Subcutaneous adipose tissue (tissue), 4 donors: ENCODE measurements around the gene TLE4. TPM values are rescaled to one million over a fixed set of nuclear protein-coding genes. Genes with fewer than 3 reads are reported as not detected.

ENCODE experiments used
- total RNA-seq, 4 donors: library from RNA; depleted of rRNA; stranded (reverse); fragments of >200 nt; gene quantifications; one replicate each; pipeline ENCODE4 v1.1.0, GENCODE V29; 2016
- TF ChIP-seq, protein P1 (sequence below): fragments of 450-650 bp; IDR thresholded peaks from one replicate; pipeline ENCODE4 v1.5.1; 2016; ENCODE audit warnings: low read depth, mild to moderate bottlenecking, control low read depth, antibody characterized with exemption, moderate library complexity

Gene TLE4
- total RNA-seq, 4 donors from 2014 or later, result 16.5 to 25.2 (median 21.2) TPM

DNA sequence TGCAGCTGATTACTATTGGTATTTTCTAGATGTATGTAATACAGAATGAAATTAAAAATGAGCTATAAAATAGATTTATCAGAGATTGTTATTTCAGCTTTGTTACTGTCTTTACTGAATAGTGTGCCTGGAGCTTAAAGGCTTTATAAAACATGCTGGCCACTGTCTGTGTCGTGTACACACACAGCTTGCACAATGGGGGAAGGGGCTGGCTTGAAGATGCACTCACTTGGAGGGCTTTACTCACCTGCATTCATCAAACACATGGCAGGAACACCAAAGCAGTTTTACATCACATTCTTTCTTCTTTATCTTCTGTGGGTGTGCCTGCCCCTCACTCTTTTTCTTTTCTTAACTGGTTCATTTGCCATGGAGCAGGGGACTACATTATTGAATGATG lies 60.9 kb downstream of the TLE4 start:
- TF ChIP-seq, protein P1, sequence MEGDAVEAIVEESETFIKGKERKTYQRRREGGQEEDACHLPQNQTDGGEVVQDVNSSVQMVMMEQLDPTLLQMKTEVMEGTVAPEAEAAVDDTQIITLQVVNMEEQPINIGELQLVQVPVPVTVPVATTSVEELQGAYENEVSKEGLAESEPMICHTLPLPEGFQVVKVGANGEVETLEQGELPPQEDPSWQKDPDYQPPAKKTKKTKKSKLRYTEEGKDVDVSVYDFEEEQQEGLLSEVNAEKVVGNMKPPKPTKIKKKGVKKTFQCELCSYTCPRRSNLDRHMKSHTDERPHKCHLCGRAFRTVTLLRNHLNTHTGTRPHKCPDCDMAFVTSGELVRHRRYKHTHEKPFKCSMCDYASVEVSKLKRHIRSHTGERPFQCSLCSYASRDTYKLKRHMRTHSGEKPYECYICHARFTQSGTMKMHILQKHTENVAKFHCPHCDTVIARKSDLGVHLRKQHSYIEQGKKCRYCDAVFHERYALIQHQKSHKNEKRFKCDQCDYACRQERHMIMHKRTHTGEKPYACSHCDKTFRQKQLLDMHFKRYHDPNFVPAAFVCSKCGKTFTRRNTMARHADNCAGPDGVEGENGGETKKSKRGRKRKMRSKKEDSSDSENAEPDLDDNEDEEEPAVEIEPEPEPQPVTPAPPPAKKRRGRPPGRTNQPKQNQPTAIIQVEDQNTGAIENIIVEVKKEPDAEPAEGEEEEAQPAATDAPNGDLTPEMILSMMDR, result no peak

- TF ChIP-seq, protein P1, result no peak
Observed at GRCh38 chr9:79633558-79633957, 61.8 kb downstream of the TLE4 start.

DNA sequence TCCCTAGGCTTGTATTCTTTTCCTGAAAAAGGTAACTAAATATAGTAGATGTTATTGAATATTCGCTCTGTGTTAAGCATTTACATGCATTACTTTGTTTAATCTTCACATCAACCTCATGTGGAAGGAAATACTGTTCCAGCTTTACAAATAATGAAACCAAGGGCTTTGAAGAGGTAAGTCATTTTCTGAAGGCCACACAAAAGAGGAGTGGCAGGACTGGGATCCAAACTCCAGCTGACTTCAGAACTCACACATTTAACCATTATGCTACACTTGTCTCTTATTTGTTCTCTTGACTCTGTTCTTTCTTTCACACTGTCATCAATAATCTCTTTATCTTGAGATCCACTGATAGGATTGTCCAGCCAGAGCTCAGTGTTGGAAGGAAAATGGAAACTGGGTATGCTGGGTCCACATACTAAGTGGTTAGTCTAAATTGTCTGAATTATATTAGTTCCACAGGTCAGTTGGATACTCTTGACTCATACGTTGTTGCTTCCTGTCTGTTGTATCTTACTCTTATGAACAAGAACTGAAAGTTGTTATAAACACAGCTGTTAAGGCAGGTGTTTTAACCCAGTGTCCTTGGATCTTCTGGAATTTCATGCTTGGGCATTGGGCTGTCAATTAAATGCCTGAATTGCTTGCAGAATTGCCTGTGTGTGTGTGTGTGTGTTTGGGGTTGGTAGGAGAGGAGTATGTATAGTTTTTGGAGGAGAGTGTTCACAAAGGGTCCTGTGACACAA lies 65.6 kb downstream of the TLE4 start:
- TF ChIP-seq, protein P1, result no peak

- TF ChIP-seq, protein P1, result no peak
Observed at GRCh38 chr9:79638806-79639205, 67.0 kb downstream of the TLE4 start.

DNA sequence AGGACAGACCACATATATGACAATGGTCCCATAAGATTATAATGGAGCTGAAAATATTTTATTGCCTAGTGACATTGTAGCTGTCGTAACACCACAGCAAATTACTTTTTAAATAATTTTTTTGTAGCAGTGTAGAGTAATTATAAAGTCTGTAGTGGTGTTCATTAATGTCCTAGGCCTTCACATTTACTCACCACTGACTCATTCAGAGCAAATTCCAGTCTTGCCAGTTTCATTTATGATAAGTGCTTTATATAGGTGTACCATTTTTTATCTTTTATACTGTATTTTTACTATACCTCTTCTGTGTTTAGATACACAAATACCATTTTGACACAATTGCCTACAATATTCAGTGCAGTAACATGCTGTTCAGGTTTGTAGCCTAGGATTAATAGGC lies 67.6 kb downstream of the TLE4 start:
- TF ChIP-seq, protein P1, result no peak

DNA sequence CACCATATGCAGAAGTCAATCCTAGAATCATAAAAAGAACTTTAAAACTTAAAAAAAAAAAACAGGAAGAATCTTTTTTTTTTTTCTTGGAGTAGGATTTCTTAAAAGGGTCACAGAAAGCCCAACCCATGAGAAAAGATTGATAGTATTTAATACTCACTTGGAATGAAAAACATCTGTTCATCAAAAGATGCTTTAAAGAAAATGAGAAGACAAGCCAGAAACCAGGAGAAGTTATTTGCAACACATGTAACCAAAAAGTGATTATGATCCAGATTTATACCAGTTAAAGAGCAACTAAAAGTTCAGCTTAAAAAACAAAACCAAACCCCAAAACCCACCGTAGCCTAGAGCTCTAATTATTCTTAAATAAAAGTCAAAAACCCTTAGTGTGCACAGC lies 69.3 kb downstream of the TLE4 start:
- TF ChIP-seq, protein P1, result no peak

DNA sequence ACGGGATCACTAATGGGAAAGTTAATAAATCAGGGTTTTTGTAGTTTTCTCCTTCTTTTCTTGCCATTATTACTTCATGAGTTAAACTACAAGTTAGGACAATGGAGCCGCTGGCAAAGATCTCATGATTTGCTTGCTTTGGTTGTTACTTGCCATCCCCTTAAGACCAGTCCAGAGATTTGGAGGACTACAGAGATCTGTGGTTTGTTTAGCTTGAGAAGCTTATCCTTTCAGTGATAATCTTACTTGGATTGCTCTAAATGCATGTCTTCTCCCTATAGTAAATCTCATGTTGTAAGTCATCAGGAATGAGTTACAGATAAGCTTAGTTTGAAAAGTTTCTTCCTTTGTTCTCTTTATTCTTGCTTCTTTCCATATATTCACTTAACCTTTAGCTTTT lies 70.9 kb downstream of the TLE4 start:
- TF ChIP-seq, protein P1, result no peak
